ENCODE results near the gene ANKRD11.
"Not testable (repeated sequence)": the region's sequence is repeated elsewhere in the genome, so short reads cannot be mapped to it uniquely, and the experiment has no call there.

Gene ANKRD11

GRCh38 chr16:89248196-89248982, 242.0 kb downstream of the ANKRD11 start:
- in situ Hi-C loops (cut with MboI; ENCODE audit: low sequenced_read_pairs), result no loop called here

GRCh38 chr16:89247734-89248075, 242.7 kb downstream of the ANKRD11 start:
- in situ Hi-C loops (cut with MboI; ENCODE audit: low sequenced_read_pairs), result not testable (repeated sequence)

GRCh38 chr16:89246903-89247733, 243.2 kb downstream of the ANKRD11 start:
- in situ Hi-C loops (cut with MboI; ENCODE audit: low sequenced_read_pairs), result no loop called here

DNA sequence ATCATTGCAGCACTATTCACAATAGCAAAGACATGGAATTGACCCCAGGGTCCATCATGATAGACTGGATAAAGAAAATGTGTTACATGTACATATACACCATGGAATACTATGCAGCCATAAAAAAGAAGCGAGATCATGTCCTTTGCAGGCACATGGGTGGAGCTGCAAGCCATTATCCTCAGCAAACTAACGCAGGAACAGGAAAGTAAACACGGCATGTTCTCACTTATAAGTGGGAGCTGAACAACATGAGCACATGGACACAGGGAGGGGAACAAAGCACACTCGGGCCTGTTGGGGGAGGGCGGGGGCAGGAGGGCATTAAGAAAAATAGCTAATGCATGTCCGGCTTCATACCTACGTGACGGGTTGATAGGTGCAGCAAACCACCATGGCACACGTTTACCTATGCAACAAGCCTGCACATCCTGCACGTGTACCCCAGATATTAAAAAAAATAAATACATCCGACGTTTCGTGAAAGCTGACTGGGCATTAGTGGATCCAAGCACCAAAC, 243.9 kb downstream of the ANKRD11 start:
- in situ Hi-C loops (cut with MboI; ENCODE audit: low sequenced_read_pairs), result no loop called here

DNA sequence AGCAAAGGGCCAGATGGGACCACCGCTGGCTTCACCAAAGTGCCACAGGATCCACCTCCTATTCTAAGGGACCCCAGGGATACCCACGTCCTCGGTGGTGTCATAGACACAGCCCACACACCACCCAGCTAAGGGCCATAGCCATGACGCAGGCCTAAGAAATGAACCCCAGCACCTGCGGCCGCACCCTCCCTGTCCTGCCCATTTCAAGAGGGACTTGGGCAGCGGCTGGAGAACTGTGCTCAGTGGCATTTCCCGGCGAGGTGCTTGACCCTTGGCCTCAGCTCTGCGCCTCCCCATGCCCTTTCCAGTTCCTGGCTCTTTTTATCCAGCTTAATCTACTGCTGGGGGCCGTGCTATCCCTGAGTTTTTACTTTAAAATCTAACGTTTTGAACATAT, 245.6 kb downstream of the ANKRD11 start:
- in situ Hi-C loops (cut with MboI; ENCODE audit: low sequenced_read_pairs), result no loop called here

DNA sequence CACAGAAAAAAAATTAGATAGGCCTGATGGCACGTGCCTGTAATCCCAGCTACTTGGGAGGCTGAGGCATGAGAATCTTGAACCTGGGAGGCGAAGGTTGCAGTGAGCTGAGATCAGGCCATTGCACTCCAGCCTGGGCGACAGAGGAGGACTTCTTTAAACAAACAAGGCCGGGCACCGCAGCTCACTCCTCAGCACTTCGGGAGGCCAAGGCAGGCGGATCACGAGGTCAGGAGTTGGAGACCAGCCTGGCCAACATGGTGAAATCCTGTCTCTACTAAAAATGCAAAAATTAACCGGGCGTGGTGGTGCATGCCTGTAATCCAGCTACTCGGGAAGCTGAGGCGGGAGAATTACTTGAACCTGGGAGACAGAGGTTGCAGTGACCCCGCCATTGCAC, 246.1 kb downstream of the ANKRD11 start:
- in situ Hi-C loops (cut with MboI; ENCODE audit: low sequenced_read_pairs), result not testable (repeated sequence)

DNA sequence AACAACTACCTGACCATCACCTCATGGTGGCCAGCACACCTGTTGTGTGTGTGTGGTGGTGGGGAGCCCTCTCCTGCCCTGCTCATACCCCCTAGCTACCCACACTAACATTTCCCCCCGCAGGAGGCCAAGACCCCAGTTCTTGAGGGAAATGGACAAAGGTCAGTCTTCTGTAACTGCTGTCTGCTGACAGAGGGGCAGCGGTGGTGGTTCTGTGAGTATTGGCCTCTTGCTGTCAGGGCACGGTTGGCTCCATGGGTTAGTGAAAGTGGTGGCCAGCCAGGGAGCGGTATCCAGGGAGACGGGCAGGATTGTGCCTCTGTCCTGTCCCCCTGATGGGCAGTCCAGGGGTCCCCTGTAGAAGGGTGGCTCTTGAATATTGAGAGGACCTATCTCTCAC, 246.7 kb downstream of the ANKRD11 start:
- in situ Hi-C loops (cut with MboI; ENCODE audit: low sequenced_read_pairs), result no loop called here

DNA sequence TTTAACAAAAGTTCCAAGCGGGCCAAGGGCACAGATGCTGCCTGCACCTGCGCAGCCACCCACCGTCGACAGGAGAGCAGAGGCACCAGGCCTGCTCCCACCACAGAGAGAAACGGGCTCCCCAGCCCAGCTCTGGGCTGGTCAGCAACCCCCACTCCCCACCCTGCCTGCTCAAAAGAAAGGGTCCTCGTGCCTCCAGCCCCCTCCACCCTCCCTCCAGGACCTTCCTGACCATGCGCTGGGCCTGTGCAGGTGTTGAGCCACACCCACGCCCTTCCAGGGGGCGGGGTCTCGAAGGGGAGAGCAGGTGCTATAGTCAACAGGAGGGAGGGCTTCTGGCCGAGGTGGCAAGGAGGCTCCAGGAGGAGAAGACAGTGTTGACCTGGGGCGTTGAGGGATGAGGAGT, 247.6 kb downstream of the ANKRD11 start:
- in situ Hi-C loops (cut with MboI; ENCODE audit: low sequenced_read_pairs), result no loop called here

DNA sequence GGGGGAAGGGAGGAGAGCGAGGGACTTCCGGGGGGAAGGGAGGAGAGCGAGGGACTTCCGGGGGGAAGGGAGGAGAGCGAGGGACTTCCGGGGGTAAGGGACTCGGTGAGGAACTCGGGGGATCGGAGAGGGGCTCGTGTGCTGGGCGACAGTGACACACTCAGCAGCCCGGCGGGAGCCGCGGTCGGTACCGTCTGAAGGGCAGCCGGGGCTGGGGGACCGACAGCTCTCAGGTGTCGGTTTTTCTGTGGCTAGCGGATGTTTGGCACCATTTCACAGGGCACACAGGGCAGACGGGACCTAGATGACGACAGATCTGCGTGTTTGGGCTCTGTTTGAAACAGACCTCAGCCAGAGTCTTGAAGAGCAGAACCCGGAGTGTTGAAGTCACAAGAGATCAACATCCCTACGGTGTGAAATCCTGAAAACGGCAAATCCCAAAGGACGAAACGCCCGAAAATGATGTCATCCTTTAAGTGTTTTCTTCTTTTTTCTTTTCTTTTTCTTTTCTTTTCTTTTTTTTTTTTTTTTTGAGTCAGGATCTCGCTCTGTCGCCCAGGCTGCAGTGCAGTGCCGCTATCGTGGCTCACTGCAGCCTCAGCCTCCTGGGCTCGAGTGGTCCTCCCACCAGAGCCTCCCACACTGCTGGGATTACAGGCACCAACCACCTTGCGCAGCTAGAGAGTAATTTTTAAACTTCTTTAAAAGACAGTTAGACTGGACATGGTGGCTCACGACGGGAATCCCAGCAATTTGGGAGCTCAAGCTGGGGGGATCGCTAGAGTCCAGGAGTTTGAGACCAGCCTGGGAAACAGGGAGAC, 249.0 kb downstream of the ANKRD11 start:
- in situ Hi-C loops (cut with MboI; ENCODE audit: low sequenced_read_pairs), result no loop called here

GRCh38 chr16:89237733-89238132, 252.6 kb downstream of the ANKRD11 start:
- in situ Hi-C loops (cut with MboI; ENCODE audit: low sequenced_read_pairs), result no loop called here

DNA sequence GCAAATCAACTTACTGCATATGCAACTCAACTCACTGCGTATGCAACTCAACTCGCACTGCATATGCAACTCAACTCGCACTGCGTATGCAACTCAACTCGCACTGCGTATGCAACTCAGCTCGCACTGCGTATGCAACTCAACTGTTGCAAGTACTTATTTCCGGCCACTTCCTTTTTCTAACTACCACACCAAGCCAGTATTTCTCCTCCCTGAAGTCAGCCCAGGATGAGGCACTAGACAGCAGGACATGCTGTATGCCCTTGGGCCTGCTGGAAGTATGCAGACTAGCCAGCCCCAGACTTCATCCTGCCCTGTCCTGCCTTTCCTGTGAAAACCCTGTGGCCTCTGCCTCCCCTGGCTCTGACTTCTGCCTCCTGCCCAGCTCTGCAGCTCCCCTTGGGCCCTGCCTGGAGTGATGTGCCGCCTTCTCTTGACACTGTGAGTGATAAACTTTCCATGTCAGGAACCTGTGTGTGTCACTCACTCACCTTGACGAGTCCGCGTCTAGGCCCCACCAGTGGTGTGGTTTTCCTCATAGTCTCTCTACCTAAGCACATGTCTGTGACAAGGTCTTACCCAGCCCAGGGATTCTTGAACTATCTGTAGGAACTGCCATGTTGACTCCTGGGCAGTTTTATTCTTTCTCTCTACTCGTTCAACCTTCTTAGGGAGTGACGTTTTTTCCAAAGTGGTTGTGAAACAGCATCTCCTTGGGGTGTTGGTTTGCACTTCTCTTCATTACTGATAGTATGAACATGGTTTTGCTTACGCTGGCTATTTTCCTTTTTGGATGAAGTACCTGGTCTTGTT, 256.5 kb downstream of the ANKRD11 start:
- in situ Hi-C loops (cut with MboI; ENCODE audit: low sequenced_read_pairs), result no loop called here

DNA sequence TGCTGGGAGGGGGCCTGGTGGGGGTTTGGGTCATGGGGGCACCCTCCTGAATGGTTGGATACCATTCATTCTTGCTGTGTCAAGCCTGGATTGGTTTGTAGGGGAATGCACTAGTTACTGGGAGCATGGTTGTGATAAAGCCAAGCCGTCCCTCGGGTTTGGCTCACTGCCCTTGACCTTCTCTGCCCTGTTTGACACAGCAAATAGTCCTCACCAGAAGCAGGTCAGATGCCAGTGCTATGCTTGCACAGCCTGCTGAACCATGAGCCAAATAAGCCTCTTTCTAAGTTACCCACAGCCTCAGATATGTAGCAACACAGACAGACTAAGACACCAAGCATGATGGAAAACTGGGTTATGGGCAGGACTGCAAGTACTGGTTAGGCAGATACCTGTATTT, 258.3 kb downstream of the ANKRD11 start:
- in situ Hi-C loops (cut with MboI; ENCODE audit: low sequenced_read_pairs), result no loop called here

- in situ Hi-C loops (cut with MboI; ENCODE audit: low sequenced_read_pairs), result no loop called here
Observed at GRCh38 chr16:89230255-89230654, 260.1 kb downstream of the ANKRD11 start.

DNA sequence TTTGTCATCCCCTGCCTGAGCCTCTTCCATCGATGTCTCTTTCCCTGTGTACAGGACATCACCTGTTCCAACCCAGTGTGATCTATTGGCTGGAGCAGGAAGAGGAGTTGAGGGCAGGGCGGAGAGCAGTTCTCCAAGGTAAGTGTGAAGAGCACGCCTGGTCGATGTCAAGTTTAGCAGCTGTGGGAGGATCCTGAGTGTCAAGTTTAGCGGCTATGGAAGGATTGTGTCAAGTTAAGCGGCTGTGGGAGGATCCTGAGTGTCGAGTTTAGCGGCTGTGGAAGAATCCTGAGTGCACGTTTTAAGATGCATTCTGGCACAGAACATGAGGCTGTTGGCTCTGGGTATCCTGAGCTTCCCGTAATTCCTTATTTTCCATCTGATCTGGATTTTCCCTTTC, 265.7 kb downstream of the ANKRD11 start:
- in situ Hi-C loops (cut with MboI; ENCODE audit: low sequenced_read_pairs), result no loop called here

DNA sequence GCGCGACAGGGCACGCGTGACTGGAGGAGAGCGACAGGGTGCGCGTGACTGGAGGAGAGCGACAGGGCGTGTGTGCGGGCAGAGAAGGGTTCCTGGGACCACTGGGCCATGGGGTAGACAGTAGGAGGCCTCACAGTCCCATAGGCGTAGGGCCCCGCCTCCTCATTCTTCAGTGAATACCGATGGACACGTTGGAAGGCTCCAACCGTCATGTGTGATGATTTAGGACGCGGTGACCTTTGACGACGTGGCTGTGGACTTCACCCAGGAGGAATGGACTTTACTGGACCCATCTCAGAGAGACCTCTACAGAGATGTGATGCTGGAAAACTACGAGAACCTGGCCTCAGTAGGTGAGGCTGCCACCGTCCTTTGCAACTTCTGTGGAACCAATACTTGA, 267.4 kb downstream of the ANKRD11 start:
- in situ Hi-C loops (cut with MboI; ENCODE audit: low sequenced_read_pairs), result no loop called here

GRCh38 chr16:89221604-89222003, 268.8 kb downstream of the ANKRD11 start:
- in situ Hi-C loops (cut with MboI; ENCODE audit: low sequenced_read_pairs), result no loop called here

GRCh38 chr16:89219365-89219764, 271.0 kb downstream of the ANKRD11 start:
- in situ Hi-C loops (cut with MboI; ENCODE audit: low sequenced_read_pairs), result no loop called here
